ENCODE measurements around the gene OVOL1.

OVOL1 gene

DNA sequence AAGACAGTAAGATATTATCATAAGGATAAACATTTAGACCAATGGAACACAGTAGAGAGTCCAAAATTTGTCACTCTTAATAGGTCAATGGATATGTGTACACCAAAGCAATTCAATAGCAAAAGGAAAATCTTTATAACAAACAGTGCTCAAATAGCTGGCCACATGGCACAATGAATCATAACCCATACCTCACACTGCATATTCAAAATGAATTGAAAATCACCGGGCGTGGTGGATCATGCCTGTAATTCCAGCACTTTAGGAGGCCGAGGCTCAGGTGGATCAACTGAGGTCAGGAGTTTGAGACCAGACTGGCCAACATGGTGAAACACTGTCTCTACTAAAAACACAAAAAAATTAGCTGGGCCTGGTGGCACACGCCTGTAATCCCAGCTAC, 55.3 kb downstream of the OVOL1 start:
- no peak for DNase-seq
- in situ Hi-C loops (cut with MboI; ENCODE audit: low pct_unique_long_range_greater_than_20kb, low sequenced_read_pairs): no loop called here

DNA sequence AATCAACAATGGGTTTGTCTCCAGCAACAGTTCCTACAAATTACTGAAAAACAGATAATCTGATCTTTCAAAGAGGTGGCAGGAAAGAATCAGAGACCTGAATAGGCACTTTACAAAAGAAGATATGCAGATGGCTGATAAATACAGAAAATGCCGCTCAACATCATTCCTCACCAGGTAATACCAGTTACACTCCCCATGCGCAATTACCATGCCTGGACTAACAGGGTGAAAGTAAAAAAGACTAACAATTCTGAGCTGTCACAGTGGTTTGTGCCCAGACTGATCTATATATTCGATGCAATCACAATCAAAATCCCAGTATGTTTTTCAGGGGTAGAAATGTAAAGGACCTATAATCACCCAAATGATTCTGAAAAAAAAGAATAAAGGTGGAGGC, 56.9 kb downstream of the OVOL1 start:
- no peak for DNase-seq
- in situ Hi-C loops (cut with MboI; ENCODE audit: low pct_unique_long_range_greater_than_20kb, low sequenced_read_pairs): no loop called here

DNA sequence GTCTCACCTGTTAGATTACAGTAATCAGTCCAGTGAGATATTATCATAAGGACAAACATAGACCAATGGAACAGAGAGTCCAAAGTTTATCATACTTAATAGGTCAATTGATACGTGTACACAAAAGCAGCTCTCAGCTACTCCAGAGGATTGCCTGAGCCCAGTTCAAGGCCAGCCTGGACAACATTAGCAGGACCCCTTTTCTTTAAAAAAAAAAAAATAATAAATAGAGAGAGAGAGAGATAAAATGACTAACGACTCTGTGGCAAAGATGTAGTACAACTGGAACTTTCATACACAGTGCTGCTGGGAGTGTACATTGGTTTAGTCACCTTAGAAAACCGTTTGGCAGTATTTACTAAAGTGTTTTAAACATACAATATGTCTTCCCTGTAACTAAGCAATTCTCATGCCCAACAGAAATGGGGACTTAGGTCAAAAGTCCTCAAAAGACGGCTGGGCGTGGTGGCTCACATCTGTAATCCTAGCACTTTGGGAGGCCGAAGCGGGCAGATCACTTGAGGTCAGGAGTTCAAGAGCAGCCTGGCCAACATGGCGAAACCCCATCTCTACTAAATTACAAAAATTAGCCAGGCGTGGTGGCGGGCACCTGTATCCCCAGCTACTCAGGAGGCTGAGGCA, 57.5 kb downstream of the OVOL1 start:
- in situ Hi-C loops (cut with MboI; ENCODE audit: low pct_unique_long_range_greater_than_20kb, low sequenced_read_pairs): no loop called here

More for the DNA sequence above, 57.5 kb downstream of the OVOL1 start:
- DNase-seq: no peak

Data from KBM-7 (cell line).